ENCODE results near the gene MPND.

MPND gene

DNA sequence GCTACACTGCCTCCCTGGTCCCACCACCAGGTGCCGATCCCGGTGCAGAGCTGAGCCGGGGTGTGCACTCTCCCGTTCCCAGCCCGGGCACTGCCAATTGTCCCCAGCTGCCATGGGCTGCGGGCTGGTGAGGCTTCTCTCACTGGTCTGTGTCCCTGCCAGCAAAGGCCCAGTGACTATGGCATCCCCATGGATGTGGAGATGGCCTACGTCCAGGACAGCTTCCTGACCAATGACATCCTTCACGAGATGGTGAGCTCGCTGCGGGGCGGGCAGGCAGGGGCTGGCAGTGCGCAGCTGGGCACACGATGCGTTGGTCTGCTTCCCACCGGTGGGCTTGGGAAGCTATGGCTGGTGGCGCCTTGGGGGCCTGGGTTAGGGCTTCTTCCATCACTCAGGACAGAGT, 14.6 kb downstream of the MPND start:
- Histone ChIP-seq H3F3A (ENCODE audit: insufficient read depth, low read length) (no peaks in the 10 kb centered on the region), H3K9me3 (ENCODE audit: low read length) (no peaks in the 10 kb centered on the region), H3K27ac (ENCODE audit: low read depth, low read length, poor library complexity, severe bottlenecking) (no peak overlapping the region), H3K27me3 (ENCODE audit: insufficient read depth, low read length) (no peaks in the 10 kb centered on the region), H4K20me1 (ENCODE audit: insufficient read depth, low read length) (no peaks in the 10 kb centered on the region), H3K79me2 (ENCODE audit: insufficient read depth, low read length) (no peaks in the 10 kb centered on the region), H3K9me2 (ENCODE audit: low read depth, low read length) (no peaks in the 10 kb centered on the region), H2AFZ (ENCODE audit: low read length) (no peak overlapping the region), H3K36me3 (ENCODE audit: insufficient read depth, low read length) (peaks cover 41% of the 10 kb centered on the region), H3K4me3 (ENCODE audit: low read depth, low read length, poor library complexity, severe bottlenecking) (no peak overlapping the region), H3K9ac (ENCODE audit: low read length) (no peak overlapping the region), H3K4me1 (ENCODE audit: insufficient read depth, low read length, severe bottlenecking) (no peaks in the 10 kb centered on the region), H3K4me2 (ENCODE audit: low read length) (no peak overlapping the region)
- TF ChIP-seq EZH2 (IDR thresholded peaks at IDR 0.05; ENCODE audit: borderline replicate concordance, low read length) (no peak), CTCF (IDR thresholded peaks at IDR 0.05; ENCODE audit: low read length) (no peak)

GRCh38 chr19:4358709-4359626, 15.6 kb downstream of the MPND start:
- peaks cover 47% of the 10 kb centered on the region for H3K36me3 ChIP-seq (ENCODE audit: insufficient read depth, low read length)
- no peaks in the 10 kb centered on the region for H3K4me1 ChIP-seq (ENCODE audit: insufficient read depth, low read length, severe bottlenecking)
- H3K9me3 ChIP-seq (ENCODE audit: low read length) = no peaks in the 10 kb centered on the region
- TF ChIP-seq EZH2 (IDR thresholded peaks at IDR 0.05; ENCODE audit: borderline replicate concordance, low read length) = no peak
- TF ChIP-seq CTCF (IDR thresholded peaks at IDR 0.05; ENCODE audit: low read length) = no peak
- no peaks in the 10 kb centered on the region for H3K27me3 ChIP-seq (ENCODE audit: insufficient read depth, low read length)
- H3K27ac ChIP-seq (ENCODE audit: low read depth, low read length, poor library complexity, severe bottlenecking) = no peak overlapping the region
- H3K9me2 ChIP-seq (ENCODE audit: low read depth, low read length) = no peaks in the 10 kb centered on the region
- H3F3A ChIP-seq (ENCODE audit: insufficient read depth, low read length) = no peaks in the 10 kb centered on the region
- no peaks in the 10 kb centered on the region for H4K20me1 ChIP-seq (ENCODE audit: insufficient read depth, low read length)
- no peak overlapping the region for H3K4me3 ChIP-seq (ENCODE audit: low read depth, low read length, poor library complexity, severe bottlenecking)
- H2AFZ ChIP-seq (ENCODE audit: low read length) = no peak overlapping the region
- H3K9ac ChIP-seq (ENCODE audit: low read length) = no peak overlapping the region
- H3K4me2 ChIP-seq (ENCODE audit: low read length) = no peak overlapping the region
- H3K79me2 ChIP-seq (ENCODE audit: insufficient read depth, low read length) = no peaks in the 10 kb centered on the region

DNA sequence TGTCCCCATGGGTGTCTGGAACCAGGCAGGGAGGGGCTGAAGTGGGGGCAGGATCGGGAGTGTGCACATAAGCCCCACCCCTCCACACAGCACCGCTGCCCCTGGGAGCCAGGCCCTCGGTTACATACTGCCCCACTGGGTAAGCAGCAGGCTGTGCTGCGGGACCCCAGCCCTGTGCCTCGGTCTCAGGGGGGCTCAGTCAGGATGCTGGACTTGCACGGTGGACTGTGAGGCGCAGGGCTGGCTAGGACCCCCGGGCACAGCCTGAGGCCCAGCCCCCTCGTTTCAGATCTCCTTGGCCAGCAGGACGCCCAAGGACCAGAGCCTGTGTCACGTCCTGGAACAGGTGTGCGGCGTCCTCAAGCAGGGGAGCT, 16.3 kb downstream of the MPND start:
- H3K79me2 ChIP-seq (ENCODE audit: insufficient read depth, low read length) = no peaks in the 10 kb centered on the region
- no peaks in the 10 kb centered on the region for H3K4me1 ChIP-seq (ENCODE audit: insufficient read depth, low read length, severe bottlenecking)
- no peak overlapping the region for H3K4me3 ChIP-seq (ENCODE audit: low read depth, low read length, poor library complexity, severe bottlenecking)
- no peak overlapping the region for H3K9ac ChIP-seq (ENCODE audit: low read length)
- no peak overlapping the region for H2AFZ ChIP-seq (ENCODE audit: low read length)
- no peak overlapping the region for H3K4me2 ChIP-seq (ENCODE audit: low read length)
- no peak overlapping the region for H3K27ac ChIP-seq (ENCODE audit: low read depth, low read length, poor library complexity, severe bottlenecking)
- H4K20me1 ChIP-seq (ENCODE audit: insufficient read depth, low read length) = no peaks in the 10 kb centered on the region
- peaks cover 48% of the 10 kb centered on the region for H3K36me3 ChIP-seq (ENCODE audit: insufficient read depth, low read length)
- TF ChIP-seq EZH2 (IDR thresholded peaks at IDR 0.05; ENCODE audit: borderline replicate concordance, low read length) = no peak
- no peak for TF ChIP-seq CTCF (IDR thresholded peaks at IDR 0.05; ENCODE audit: low read length)
- H3K27me3 ChIP-seq (ENCODE audit: insufficient read depth, low read length) = no peaks in the 10 kb centered on the region
- no peaks in the 10 kb centered on the region for H3K9me3 ChIP-seq (ENCODE audit: low read length)
- no peaks in the 10 kb centered on the region for H3K9me2 ChIP-seq (ENCODE audit: low read depth, low read length)
- no peaks in the 10 kb centered on the region for H3F3A ChIP-seq (ENCODE audit: insufficient read depth, low read length)

Measured in OCI-LY1 (cell line).